HG03196 (cell line): ENCODE measurements around the gene CDCA5.
A peak's percentile ranks its signal among the peaks of the same experiment; 100 is the strongest.

Experiments used
- ATAC-seq: cut with Tn5 transposase; IDR thresholded peaks from one replicate; pipeline ENCODE4 v1.9.1; 2021; ENCODE audit not compliant: unreplicated experiment

Gene CDCA5

GRCh38 chr11:65107751-65108468, 24.1 kb upstream of the CDCA5 start:
- ATAC-seq, result no peak

- ATAC-seq, result no peak
Observed at GRCh38 chr11:65107078-65107477, 23.2 kb upstream of the CDCA5 start.

GRCh38 chr11:65104628-65105027, 20.8 kb upstream of the CDCA5 start:
- no peak for ATAC-seq

GRCh38 chr11:65103476-65103875, 19.6 kb upstream of the CDCA5 start:
- ATAC-seq, result no peak

GRCh38 chr11:65102142-65103095, 18.6 kb upstream of the CDCA5 start:
- no peak for ATAC-seq

GRCh38 chr11:65100674-65101350, 17.0 kb upstream of the CDCA5 start:
- no peak for ATAC-seq

- ATAC-seq, result no peak
Observed at GRCh38 chr11:65096926-65097325, 13.1 kb upstream of the CDCA5 start.

- ATAC-seq, result peak; percentile 67
Observed at GRCh38 chr11:65095974-65096806, 12.3 kb upstream of the CDCA5 start, which contains the start of gene VPS51. Gene VPS51 (plus strand): TSS chr11:65096214. CDS start chr11:65096251, 37 bp downstream.

GRCh38 chr11:65095427-65095826, 11.6 kb upstream of the CDCA5 start:
- ATAC-seq, result no peak

GRCh38 chr11:65090628-65091027, 6.8 kb upstream of the CDCA5 start:
- no peak for ATAC-seq

GRCh38 chr11:65089621-65090020, 5.8 kb upstream of the CDCA5 start:
- ATAC-seq, result no peak

GRCh38 chr11:65087827-65088226, 4.0 kb upstream of the CDCA5 start:
- ATAC-seq, result no peak

GRCh38 chr11:65087216-65087615, 3.4 kb upstream of the CDCA5 start:
- ATAC-seq, result no peak

GRCh38 chr11:65086809-65087208, 3.0 kb upstream of the CDCA5 start:
- ATAC-seq, result no peak

- ATAC-seq, result no peak
Observed at GRCh38 chr11:65085446-65085845, 1.6 kb upstream of the CDCA5 start.

GRCh38 chr11:65084598-65085375, 947 bp upstream of the CDCA5 start:
- ATAC-seq, result no peak

- peak; percentile 14 for ATAC-seq
Observed at GRCh38 chr11:65083134-65083833, 556 bp downstream of the CDCA5 start.

GRCh38 chr11:65078786-65079342, 5.0 kb downstream of the CDCA5 start:
- ATAC-seq, result no peak

GRCh38 chr11:65078151-65078550, 5.7 kb downstream of the CDCA5 start:
- no peak for ATAC-seq
